NCI-H2227 (cell line): ENCODE results near the gene CAMK2N2.

ENCODE experiments used
- DNase-seq: peaks from one replicate; lab custom pipeline; 2025; ENCODE audit not compliant: unreplicated experiment; lab: John Stamatoyannopoulos, UW

Gene CAMK2N2

GRCh38 chr3:184261270-184261853 lies at the start of gene CAMK2N2:
TSS of gene CAMK2N2 (minus strand) at chr3:184261553. CDS start at chr3:184261285, 268 bp downstream.
- peak; percentile 97 for DNase-seq

GRCh38 chr3:184308744-184309143 lies 47.4 kb upstream of the CAMK2N2 start:
- no peak for DNase-seq

DNA sequence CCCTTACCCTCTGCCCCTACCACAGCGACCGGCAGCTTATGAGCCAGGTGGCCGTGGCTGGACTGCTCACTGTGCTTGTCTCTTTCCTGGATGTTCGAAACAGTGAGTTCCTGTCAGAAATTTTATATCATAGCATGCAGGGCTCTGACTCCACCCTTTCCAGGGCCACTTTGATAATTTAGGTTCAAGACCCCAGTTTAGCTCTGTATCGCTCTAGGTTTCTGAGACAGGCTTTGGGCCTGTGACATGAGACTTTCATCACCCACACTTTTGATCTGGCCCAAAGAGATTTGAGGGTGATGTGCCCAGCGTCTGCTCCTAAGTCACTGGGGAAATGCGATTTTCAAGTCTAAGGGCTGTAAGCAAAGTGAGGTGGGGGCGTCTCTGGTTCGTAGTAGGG lies 46.6 kb upstream of the CAMK2N2 start:
- DNase-seq, result no peak

DNA sequence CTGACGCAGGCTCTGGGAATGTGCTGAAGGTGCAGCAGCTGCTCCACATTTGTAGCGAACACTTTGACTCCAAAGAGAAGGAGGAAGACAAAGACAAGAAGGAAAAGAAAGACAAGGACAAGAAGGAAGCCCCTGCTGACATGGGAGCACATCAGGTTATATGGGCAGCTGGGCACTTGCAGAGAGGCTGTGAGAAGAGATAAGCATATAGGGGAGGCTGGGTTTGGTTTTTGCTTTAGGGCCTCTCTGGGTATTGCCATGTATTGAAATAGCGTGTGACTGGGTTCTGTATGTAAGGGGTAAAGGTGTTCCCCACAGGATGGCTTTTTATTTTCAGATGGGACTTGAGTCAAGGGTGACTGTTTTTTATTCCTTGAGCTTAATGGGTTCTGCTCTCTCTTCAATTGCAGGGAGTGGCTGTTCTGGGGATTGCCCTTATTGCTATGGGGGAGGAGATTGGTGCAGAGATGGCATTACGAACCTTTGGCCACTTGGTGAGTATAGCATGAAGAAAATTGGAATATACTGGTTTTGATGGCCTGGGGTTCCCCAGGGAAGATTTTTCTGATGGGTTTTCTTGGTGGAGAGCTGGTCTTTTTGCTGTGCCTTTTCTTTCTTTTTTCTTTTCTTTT lies 45.1 kb upstream of the CAMK2N2 start:
- DNase-seq, result no peak

DNA sequence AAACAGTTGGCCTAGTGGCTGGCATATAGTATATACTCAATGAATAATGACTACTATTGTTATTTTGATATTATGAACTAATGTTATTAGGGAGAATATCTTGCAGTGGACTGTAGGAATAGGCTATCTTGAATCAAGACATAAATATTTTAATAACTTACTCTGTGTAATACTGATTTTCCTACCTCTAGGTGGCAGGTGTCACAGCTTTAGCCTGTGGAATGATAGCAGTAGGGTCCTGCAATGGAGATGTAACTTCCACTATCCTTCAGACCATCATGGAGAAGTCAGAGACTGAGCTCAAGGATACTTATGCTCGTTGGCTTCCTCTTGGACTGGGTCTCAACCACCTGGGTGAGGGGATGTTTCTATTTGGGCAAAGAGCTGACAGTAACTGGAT lies 44.2 kb upstream of the CAMK2N2 start:
- DNase-seq, result peak; percentile 11

- no peak for DNase-seq
Observed at GRCh38 chr3:184300378-184300720, 39.0 kb upstream of the CAMK2N2 start.

GRCh38 chr3:184299488-184300377 lies 38.4 kb upstream of the CAMK2N2 start:
- peak; percentile 30 for DNase-seq

DNA sequence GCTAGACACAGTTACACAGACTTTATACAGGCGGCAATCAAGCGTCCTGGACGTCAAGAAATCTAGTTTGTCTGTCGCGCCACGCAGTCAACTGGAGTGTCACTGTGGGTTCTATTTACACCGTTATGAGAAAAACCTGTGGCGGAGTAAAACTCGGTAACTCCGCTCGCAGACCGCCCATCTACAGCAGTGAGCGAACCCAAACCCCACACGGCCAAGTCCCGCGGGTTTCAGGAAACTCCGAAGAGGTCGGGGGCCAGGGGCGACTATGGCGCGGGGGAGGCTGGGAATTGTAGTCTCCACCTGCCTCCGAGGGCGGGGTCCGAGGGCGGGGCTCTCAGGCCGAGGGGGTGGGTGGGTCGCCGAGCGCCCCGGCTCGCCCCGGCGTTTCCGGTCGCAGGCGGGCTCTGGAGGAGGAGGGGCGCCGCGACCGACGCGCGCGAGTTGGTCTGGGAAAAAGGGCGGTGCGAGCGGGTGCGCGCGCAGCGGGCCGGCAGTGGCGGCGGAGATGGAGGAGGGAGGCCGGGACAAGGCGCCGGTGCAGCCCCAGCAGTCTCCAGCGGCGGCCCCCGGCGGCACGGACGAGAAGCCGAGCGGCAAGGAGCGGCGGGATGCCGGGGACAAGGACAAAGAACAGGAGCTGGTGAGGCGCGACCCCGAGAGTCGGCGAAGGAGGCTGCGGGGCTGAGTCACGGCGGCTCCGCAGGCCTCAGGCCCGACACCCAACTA lies 37.6 kb upstream of the CAMK2N2 start, which contains the start of gene PSMD2:
Gene PSMD2, plus strand, starts transcription at position 483 of the 729 bp plus-strand sequence. Its CDS starts 26 bp downstream, at position 509.
- peak; percentile 99 for DNase-seq

- DNase-seq, result no peak
Observed at GRCh38 chr3:184296616-184297015, 35.3 kb upstream of the CAMK2N2 start.

DNA sequence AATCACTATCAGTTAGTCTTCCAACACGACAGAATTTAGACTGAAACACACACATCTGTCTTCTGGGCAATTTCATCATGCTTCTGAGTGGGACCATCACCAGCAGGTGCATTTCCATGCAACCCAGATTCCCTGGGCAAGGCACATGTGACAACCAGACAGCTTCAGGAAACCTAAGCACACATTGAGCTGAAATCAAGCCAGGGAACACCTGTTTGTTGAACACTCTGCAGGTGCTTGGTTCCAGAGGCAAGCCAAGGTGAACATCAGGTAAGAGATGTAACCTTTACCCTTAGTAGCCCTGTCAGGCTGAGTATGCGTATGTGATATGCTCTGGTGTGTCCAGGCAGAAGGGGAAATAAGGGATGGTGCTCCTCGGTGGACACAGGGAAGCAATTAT lies 34.4 kb upstream of the CAMK2N2 start:
- no peak for DNase-seq

DNA sequence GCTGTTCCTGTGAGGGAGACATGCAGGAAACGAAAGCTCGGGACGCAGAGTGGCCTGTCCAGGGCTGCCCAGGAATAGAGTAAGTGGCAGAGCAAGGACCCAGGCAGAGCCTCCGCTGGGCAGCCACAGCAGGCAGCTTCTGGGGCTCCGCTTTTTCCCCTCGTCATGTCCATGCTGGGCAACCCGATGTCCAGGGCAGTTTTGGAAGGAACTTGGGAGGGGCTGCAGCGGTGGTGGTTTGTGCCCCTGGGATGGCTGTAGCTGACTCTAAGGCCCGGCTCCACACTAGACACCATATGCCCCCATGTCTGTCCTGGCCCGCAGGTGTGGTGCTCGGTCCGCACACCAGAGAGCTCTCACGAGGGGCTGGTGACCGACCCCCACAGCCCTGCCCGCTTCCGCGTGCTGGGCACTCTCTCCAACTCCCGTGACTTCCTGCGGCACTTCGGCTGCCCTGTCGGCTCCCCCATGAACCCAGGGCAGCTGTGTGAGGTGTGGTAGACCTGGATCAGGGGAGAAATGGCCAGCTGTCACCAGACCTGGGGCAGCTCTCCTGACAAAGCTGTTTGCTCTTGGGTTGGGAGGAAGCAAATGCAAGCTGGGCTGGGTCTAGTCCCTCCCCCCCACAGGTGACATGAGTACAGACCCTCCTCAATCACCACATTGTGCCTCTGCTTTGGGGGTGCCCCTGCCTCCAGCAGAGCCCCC lies 30.5 kb upstream of the CAMK2N2 start:
- DNase-seq, result no peak

GRCh38 chr3:184291044-184291737 lies 29.8 kb upstream of the CAMK2N2 start:
- DNase-seq, result no peak

DNA sequence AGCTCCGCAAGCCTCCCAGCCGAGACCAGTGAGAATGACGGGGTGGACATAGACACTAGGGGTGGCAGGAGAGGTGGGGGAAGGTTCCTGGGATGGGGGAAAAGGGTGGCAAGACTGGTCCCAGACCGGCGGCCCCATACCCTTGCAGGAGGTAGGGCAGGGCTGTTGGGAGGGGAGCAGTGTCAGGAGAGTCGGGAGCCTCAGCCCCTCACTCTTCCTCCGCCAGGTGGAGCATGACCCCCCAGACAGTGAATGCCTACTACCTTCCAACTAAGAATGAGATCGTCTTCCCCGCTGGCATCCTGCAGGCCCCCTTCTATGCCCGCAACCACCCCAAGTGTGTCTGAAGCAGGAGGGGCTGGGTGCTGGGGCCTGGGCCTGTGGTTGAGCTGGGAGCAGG lies 29.0 kb upstream of the CAMK2N2 start:
- no peak for DNase-seq

DNA sequence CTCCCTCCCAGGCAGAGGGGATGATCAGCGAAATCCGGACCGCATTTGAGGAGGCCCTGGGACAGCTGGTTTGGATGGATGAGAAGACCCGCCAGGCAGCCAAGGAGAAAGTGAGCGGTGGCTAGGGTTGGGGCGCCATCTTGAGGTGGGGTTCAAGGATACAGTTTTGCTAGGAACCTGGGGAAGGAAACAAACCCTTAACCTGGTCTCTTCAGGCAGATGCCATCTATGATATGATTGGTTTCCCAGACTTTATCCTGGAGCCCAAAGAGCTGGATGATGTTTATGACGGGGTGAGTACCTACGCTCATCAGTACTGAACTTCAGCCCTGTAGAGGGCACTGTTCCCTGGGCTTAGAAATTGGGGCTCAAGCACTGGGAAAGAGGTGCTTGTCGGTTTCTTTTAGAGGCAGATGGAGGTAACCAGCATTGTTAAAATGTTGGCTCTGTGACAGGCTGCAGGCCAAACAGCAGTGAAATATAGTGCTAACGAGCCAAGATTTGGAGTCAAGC lies 28.1 kb upstream of the CAMK2N2 start:
- peak; percentile 58 for DNase-seq

- peak; percentile 95 for DNase-seq
Observed at GRCh38 chr3:184284696-184285095, 23.3 kb upstream of the CAMK2N2 start.

DNA sequence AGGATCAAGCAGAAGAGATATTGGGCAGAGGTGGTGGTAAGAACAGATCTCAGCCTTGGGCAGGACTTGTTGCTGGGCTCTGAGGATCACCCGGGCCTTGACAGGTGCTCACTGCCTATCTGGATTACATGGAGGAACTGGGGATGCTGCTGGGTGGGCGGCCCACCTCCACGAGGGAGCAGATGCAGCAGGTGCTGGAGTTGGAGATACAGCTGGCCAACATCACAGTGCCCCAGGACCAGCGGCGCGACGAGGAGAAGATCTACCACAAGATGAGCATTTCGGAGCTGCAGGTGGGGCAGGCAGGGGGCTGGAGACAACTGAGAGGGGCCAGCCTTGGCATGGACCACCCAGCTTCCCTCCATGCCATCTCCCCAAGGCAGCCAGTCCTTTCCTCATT lies 22.3 kb upstream of the CAMK2N2 start:
- DNase-seq, result no peak

DNA sequence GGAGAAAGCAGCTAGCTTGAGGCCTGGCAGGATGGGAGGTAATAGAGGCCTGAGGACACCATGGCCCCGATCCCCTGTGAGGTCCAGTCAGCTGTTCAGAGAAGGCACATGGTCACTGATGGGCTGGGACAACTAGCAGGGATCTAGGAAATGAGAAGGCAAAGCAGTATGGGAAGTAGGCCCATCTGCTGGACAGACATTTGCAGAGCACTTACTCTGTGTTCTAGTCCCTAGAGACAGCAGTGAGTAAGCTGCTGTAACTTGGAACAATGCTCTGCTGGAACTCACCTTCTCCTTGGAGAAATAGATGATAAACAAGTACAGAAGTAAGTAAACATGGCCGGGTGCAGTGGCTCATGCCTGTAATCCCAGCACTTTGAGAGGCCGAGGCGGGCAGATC lies 21.6 kb upstream of the CAMK2N2 start:
- no peak for DNase-seq

GRCh38 chr3:184277366-184277765 lies 16.0 kb upstream of the CAMK2N2 start:
- DNase-seq, result no peak

- DNase-seq, result peak; percentile 27
Observed at GRCh38 chr3:184275961-184276910, 14.9 kb upstream of the CAMK2N2 start, which contains the start of gene ECE2. TSS of gene ECE2 (plus strand) at chr3:184276022. CDS start at chr3:184276154, 132 bp downstream.
